Tibial nerve (tissue), 4 donors: Measurements from ENCODE around the gene SSH2. TPM values are rescaled to one million over a fixed set of nuclear protein-coding genes. Genes with fewer than 3 reads are reported as not detected.

Experiments used
- DNase-seq, 2 donors: peaks; one replicate each; pipeline ENCODE4 v3.0.0-alpha.2; 2019; ENCODE audit warnings: low spot score in 2 of 2
- H3K27ac ChIP-seq, 4 donors: fragments of 200-600 bp; sonication (generic) in 3 of 4; one replicate each; pipeline ENCODE4 v1.5.1; 2017 to 2019; ENCODE audit warnings: mild to moderate bottlenecking in 1 of 4
- H3K27me3 ChIP-seq, 2 donors: fragments of 200-600 bp; sonication (generic) in 1 of 2; one replicate each; pipeline versions ENCODE4 v1.5.1 to v1.6.0; 2017 to 2019
- H3K36me3 ChIP-seq, 3 donors: fragments of 200-600 bp; sonication (generic); one replicate each; pipeline ENCODE4 v1.5.1; 2018 to 2019
- H3K4me1 ChIP-seq, 4 donors: fragments of 200-600 bp; sonication (generic) in 3 of 4; one replicate each; pipeline ENCODE4 v1.5.1; 2017 to 2019
- H3K4me3 ChIP-seq, 4 donors: fragments of 200-600 bp; sonication (generic) in 3 of 4; one replicate each; pipeline ENCODE4 v1.5.1; 2017 to 2019; ENCODE audit warnings: mild to moderate bottlenecking in 1 of 4, moderate library complexity in 1 of 4
- H3K9me3 ChIP-seq, 4 donors: fragments of 200-600 bp; sonication (generic) in 3 of 4; one replicate each; pipeline ENCODE4 v1.5.1; 2017 to 2019
- CTCF ChIP-seq, 5 experiments: fragments of 200-600 bp in 3 of 5; fragments of 450-650 bp in 2 of 5; sonication (generic) in 3 of 5; IDR thresholded peaks; one replicate each; pipeline ENCODE4 v1.5.1; 2016 to 2019; ENCODE audit warnings: antibody characterized with exemption in 5 of 5, mild to moderate bottlenecking in 3 of 5, moderate library complexity in 2 of 5
- EP300 ChIP-seq, 2 donors: sonication (generic); formaldehyde crosslinking; IDR thresholded peaks; one replicate each; pipeline ENCODE4 v1.6.1; 2017; ENCODE audit warnings: antibody characterized with exemption in 2 of 2, mild to moderate bottlenecking in 1 of 2
- POLR2A ChIP-seq, 2 donors: fragments of 450-650 bp; IDR thresholded peaks; one replicate each; pipeline ENCODE4 v1.6.1; 2017; ENCODE audit warnings: antibody characterized with exemption in 2 of 2, mild to moderate bottlenecking in 2 of 2, moderate library complexity in 2 of 2
- whole genome bisulfite sequencing, 2 donors: methylation state at CpG; one replicate each; pipeline ENCODE4 v1.1.5; 2018; 5-methylcytosine and 5-hydroxymethylcytosine counted together
- total RNA-seq, 4 donors: library from RNA; depleted of rRNA; stranded (reverse); fragments of >200 nt; gene quantifications; one replicate each; pipeline ENCODE4 v1.1.0, GENCODE V29; 2016

SSH2 gene
- total RNA-seq, 4 donors from 2014 or later: 51.3 to 67.1 (median 55.7) TPM

GRCh38 chr17:29623283-29623647 is 306.8 kb downstream of the SSH2 start:
- TF ChIP-seq CTCF (IDR thresholded peaks at IDR 0.05) (no peak), EP300 (IDR thresholded peaks at IDR 0.05) (no peak), POLR2A (IDR thresholded peaks at IDR 0.05) (no peak)
- H3K27ac ChIP-seq: peak overlapping the region in 1 of 4 donors; percentile 81
- H3K36me3 ChIP-seq: no peaks in the 10 kb centered on the region
- no peak for DNase-seq
- H3K4me1 ChIP-seq: peaks cover 0 to 44% (median 18%) of the 10 kb centered on the region in 4 donors
- no peaks in the 10 kb centered on the region for H3K9me3 ChIP-seq
- peak overlapping the region in 3 of 4 donors; percentile 50 to 77 (median 54) for H3K4me3 ChIP-seq
- no peaks in the 10 kb centered on the region for H3K27me3 ChIP-seq
- 46 to 47% methylated on average over 4 of the region's 4 CpGs for WGBS, 2 donors

- WGBS, 2 donors: 0 to 3% methylated on average over 2 to 54 of the region's 77 CpGs
- DNase-seq: peak in 1 of 2 donors; percentile 60
- Histone ChIP-seq H3K27me3 (no peaks in the 10 kb centered on the region), H3K4me1 (peaks cover 0 to 51% (median 24%) of the 10 kb centered on the region in 4 donors), H3K27ac (peak within 1 kb of the TSS; percentile 24 to 81 (median 36)), H3K9me3 (no peaks in the 10 kb centered on the region), H3K4me3 (peak within 1 kb of the TSS; percentile 50 to 80 (median 66)), H3K36me3 (no peaks in the 10 kb centered on the region)
- TF ChIP-seq POLR2A (IDR thresholded peaks at IDR 0.05) (peak; percentile 13 to 74), CTCF (IDR thresholded peaks at IDR 0.05) (no peak), EP300 (IDR thresholded peaks at IDR 0.05) (peak in 1 of 2 donors; percentile 49)
Measured at GRCh38 chr17:29622337-29623282, 307.4 kb downstream of the SSH2 start, which contains the start of gene CORO6. CORO6 (minus strand) TSS chr17:29622912; CDS start chr17:29621421, 1,491 bp downstream.

- peaks cover 0 to 59% (median 32%) of the 10 kb centered on the region in 4 donors for H3K4me1 ChIP-seq
Measured at GRCh38 chr17:29621751-29622194, 308.3 kb downstream of the SSH2 start.

GRCh38 chr17:29620779-29621500 is 309.1 kb downstream of the SSH2 start:
- TF ChIP-seq EP300 (IDR thresholded peaks at IDR 0.05) (no peak), POLR2A (IDR thresholded peaks at IDR 0.05) (no peak), CTCF (IDR thresholded peaks at IDR 0.05) (no peak)
- Histone ChIP-seq H3K27me3 (peaks cover 0 to 5% of the 10 kb centered on the region in 2 donors), H3K4me1 (peaks cover 0 to 67% (median 40%) of the 10 kb centered on the region in 4 donors), H3K27ac (no peak overlapping the region), H3K36me3 (no peaks in the 10 kb centered on the region), H3K4me3 (no peak overlapping the region), H3K9me3 (no peaks in the 10 kb centered on the region)
- WGBS, 2 donors: 92 to 96% methylated on average over 12 of the region's 12 CpGs
- no peak for DNase-seq

More at GRCh38 chr17:29621751-29622194, 308.3 kb downstream of the SSH2 start:
- TF ChIP-seq CTCF (IDR thresholded peaks at IDR 0.05) (no peak), EP300 (IDR thresholded peaks at IDR 0.05) (no peak), POLR2A (IDR thresholded peaks at IDR 0.05) (no peak)
- WGBS, 2 donors: 50 to 71% methylated on average over 7 to 8 of the region's 8 CpGs
- peaks cover 0 to 5% of the 10 kb centered on the region in 2 donors for H3K27me3 ChIP-seq
- no peak for DNase-seq
- no peaks in the 10 kb centered on the region for H3K9me3 ChIP-seq
- H3K27ac ChIP-seq: peak overlapping the region; percentile 24 to 81 (median 36)
- H3K36me3 ChIP-seq: no peaks in the 10 kb centered on the region
- peak overlapping the region; percentile 50 to 80 (median 66) for H3K4me3 ChIP-seq
